BLaER1 (cell line): ENCODE data around the gene SUPT4H1.

Experiments
- H3K27ac ChIP-seq: shearing (Covaris generic); formaldehyde crosslinking; 2 replicates; pipeline ENCODE4 v1.8.1; 2022
- H3K27me3 ChIP-seq: shearing (Covaris generic); formaldehyde crosslinking; 2 replicates; pipeline ENCODE4 v1.8.1; 2022
- H3K36me3 ChIP-seq: shearing (Covaris generic); formaldehyde crosslinking; 2 replicates; pipeline ENCODE4 v1.8.1; 2022
- H3K4me1 ChIP-seq: shearing (Covaris generic); formaldehyde crosslinking; 2 replicates; pipeline ENCODE4 v1.8.1; 2022
- H3K4me2 ChIP-seq: shearing (Covaris generic); formaldehyde crosslinking; 2 replicates; pipeline ENCODE4 v1.8.1; 2022
- H3K4me3 ChIP-seq: shearing (Covaris generic); formaldehyde crosslinking; 2 replicates; pipeline ENCODE4 v1.8.1; 2022
- H3K9ac ChIP-seq: shearing (Covaris generic); formaldehyde crosslinking; 2 replicates; pipeline ENCODE4 v1.8.1; 2022
- H3K9me3 ChIP-seq: shearing (Covaris generic); formaldehyde crosslinking; 2 replicates; pipeline ENCODE4 v1.8.1; 2022
- H4K20me1 ChIP-seq: shearing (Covaris generic); formaldehyde crosslinking; 2 replicates; pipeline ENCODE4 v1.8.1; 2022
- Cebpa-rat ChIP-seq: shearing (Covaris generic); IDR thresholded peaks from 2 replicates; pipeline ENCODE4 v1.8.1; 2022

The SUPT4H1 gene

DNA sequence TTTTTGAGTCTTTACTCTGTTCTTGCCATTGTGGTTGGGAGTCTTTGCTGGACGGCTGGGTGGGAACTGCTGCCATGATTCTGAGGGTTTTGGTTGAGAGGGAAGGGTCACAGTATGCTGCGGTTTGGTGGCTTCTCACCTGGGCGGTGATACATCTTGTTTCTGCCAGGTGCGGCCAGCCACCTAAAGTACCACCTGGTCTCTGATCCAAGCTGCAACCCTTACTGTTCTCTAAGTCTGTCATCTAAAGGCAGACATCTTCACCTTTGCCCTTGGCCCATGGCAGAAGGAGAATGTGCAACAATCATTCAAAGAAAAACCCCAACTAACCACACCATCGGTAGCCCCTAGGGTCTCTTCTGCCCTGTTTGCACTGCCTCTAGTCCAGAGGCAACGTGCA, 51.7 kb downstream of the SUPT4H1 start:
- no peak for TF ChIP-seq Cebpa-rat
- Histone ChIP-seq H3K27ac (no peak overlapping the region), H3K4me2 (no peak overlapping the region)

More for the DNA sequence above, 51.7 kb downstream of the SUPT4H1 start:
- H3K27me3 ChIP-seq, result no peaks in the 10 kb centered on the region
- no peak overlapping the region for H3K4me3 ChIP-seq
- H3K36me3 ChIP-seq, result peaks cover 38% of the 10 kb centered on the region
- no peaks in the 10 kb centered on the region for H4K20me1 ChIP-seq
- no peak overlapping the region for H3K9ac ChIP-seq
- H3K4me1 ChIP-seq, result peaks cover 32% of the 10 kb centered on the region
- no peaks in the 10 kb centered on the region for H3K9me3 ChIP-seq
